GM23338 (cell line): ENCODE measurements around the gene GDPD5.

Source experiments
- CREB1 ChIP-seq: fragments of 250-450 bp; sonication (Bioruptor Pico); IDR thresholded peaks from 2 replicates; pipeline ENCODE4 v1.5.0; 2020; ENCODE audit warnings: low read depth, mild to moderate bottlenecking, moderate library complexity
- CTCF ChIP-seq, 2 experiments: fragments of 200-600 bp in 1 of 2; sonication (generic) in 1 of 2; conservative IDR thresholded peaks; 2 replicates each; pipeline versions ENCODE4 v1.5.1 to v1.6.1; 2016 to 2017; ENCODE audit warnings: antibody characterized with exemption in 2 of 2, low read depth in 2 of 2, mild to moderate bottlenecking in 2 of 2, moderate library complexity in 1 of 2
- EZH2 ChIP-seq: fragments of 200-600 bp; sonication (generic); IDR thresholded peaks from one replicate; pipeline ENCODE4 v1.8.0; 2017; ENCODE audit warnings: antibody characterized with exemption, mild to moderate bottlenecking, low read depth; ENCODE audit not compliant: unreplicated experiment
- EZH2phosphoT487 ChIP-seq: fragments of 200-600 bp; sonication (generic); IDR thresholded peaks from one replicate; pipeline ENCODE4 v1.8.1; 2018; ENCODE audit warnings: antibody characterized with exemption; ENCODE audit not compliant: unreplicated experiment
- JUNB ChIP-seq: IDR thresholded peaks from one replicate; pipeline ENCODE4 v1.6.1; 2016; ENCODE audit warnings: antibody characterized with exemption; ENCODE audit not compliant: unreplicated experiment
- NANOG ChIP-seq: IDR thresholded peaks from 2 replicates; pipeline ENCODE4 v1.6.1; 2016; ENCODE audit warnings: antibody characterized with exemption, borderline replicate concordance
- POLR2AphosphoS5 ChIP-seq: IDR thresholded peaks from 2 replicates; pipeline ENCODE4 v1.6.1; 2016; ENCODE audit warnings: antibody characterized with exemption, low read depth
- REST ChIP-seq: IDR thresholded peaks from one replicate; pipeline ENCODE4 v1.6.1; 2018; ENCODE audit warnings: antibody characterized with exemption; ENCODE audit not compliant: unreplicated experiment
- STAT1 ChIP-seq: IDR thresholded peaks from one replicate; pipeline ENCODE4 v1.6.1; 2016; ENCODE audit warnings: antibody characterized with exemption; ENCODE audit not compliant: unreplicated experiment
- ZNF331 ChIP-seq: fragments of 250-450 bp; sonication (Bioruptor Pico); IDR thresholded peaks from 2 replicates; pipeline ENCODE4 v1.5.0; 2020; ENCODE audit warnings: low read depth, mild to moderate bottlenecking, moderate library complexity
- TF ChIP-seq, protein P1 (sequence below): IDR thresholded peaks from 2 replicates; pipeline ENCODE4 v1.6.1; 2016; ENCODE audit warnings: antibody characterized with exemption
- TF ChIP-seq, protein P2 (sequence below): fragments of 250-450 bp; sonication (Bioruptor Pico); IDR thresholded peaks from 2 replicates; pipeline ENCODE4 v1.5.0; 2020; ENCODE audit warnings: mild to moderate bottlenecking, moderate library complexity

GRCh38 chr11:75465701-75466531 lies 59.8 kb downstream of the GDPD5 start:
- TF ChIP-seq POLR2AphosphoS5: no peak
- no peak for TF ChIP-seq CTCF (conservative IDR thresholded peaks at IDR 0.05; ENCODE audit: low read depth in 2 of 2)
- no peak for TF ChIP-seq EZH2phosphoT487
- TF ChIP-seq EZH2: no peak
- TF ChIP-seq JUNB: no peak
- TF ChIP-seq, protein P1, sequence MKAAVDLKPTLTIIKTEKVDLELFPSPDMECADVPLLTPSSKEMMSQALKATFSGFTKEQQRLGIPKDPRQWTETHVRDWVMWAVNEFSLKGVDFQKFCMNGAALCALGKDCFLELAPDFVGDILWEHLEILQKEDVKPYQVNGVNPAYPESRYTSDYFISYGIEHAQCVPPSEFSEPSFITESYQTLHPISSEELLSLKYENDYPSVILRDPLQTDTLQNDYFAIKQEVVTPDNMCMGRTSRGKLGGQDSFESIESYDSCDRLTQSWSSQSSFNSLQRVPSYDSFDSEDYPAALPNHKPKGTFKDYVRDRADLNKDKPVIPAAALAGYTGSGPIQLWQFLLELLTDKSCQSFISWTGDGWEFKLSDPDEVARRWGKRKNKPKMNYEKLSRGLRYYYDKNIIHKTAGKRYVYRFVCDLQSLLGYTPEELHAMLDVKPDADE: no peak
- TF ChIP-seq CREB1 (CRISPR knock-in tag): no peak
- TF ChIP-seq REST: no peak
- no peak for TF ChIP-seq ZNF331 (CRISPR knock-in tag)
- TF ChIP-seq STAT1: no peak
- TF ChIP-seq NANOG: no peak
- TF ChIP-seq, protein P2, sequence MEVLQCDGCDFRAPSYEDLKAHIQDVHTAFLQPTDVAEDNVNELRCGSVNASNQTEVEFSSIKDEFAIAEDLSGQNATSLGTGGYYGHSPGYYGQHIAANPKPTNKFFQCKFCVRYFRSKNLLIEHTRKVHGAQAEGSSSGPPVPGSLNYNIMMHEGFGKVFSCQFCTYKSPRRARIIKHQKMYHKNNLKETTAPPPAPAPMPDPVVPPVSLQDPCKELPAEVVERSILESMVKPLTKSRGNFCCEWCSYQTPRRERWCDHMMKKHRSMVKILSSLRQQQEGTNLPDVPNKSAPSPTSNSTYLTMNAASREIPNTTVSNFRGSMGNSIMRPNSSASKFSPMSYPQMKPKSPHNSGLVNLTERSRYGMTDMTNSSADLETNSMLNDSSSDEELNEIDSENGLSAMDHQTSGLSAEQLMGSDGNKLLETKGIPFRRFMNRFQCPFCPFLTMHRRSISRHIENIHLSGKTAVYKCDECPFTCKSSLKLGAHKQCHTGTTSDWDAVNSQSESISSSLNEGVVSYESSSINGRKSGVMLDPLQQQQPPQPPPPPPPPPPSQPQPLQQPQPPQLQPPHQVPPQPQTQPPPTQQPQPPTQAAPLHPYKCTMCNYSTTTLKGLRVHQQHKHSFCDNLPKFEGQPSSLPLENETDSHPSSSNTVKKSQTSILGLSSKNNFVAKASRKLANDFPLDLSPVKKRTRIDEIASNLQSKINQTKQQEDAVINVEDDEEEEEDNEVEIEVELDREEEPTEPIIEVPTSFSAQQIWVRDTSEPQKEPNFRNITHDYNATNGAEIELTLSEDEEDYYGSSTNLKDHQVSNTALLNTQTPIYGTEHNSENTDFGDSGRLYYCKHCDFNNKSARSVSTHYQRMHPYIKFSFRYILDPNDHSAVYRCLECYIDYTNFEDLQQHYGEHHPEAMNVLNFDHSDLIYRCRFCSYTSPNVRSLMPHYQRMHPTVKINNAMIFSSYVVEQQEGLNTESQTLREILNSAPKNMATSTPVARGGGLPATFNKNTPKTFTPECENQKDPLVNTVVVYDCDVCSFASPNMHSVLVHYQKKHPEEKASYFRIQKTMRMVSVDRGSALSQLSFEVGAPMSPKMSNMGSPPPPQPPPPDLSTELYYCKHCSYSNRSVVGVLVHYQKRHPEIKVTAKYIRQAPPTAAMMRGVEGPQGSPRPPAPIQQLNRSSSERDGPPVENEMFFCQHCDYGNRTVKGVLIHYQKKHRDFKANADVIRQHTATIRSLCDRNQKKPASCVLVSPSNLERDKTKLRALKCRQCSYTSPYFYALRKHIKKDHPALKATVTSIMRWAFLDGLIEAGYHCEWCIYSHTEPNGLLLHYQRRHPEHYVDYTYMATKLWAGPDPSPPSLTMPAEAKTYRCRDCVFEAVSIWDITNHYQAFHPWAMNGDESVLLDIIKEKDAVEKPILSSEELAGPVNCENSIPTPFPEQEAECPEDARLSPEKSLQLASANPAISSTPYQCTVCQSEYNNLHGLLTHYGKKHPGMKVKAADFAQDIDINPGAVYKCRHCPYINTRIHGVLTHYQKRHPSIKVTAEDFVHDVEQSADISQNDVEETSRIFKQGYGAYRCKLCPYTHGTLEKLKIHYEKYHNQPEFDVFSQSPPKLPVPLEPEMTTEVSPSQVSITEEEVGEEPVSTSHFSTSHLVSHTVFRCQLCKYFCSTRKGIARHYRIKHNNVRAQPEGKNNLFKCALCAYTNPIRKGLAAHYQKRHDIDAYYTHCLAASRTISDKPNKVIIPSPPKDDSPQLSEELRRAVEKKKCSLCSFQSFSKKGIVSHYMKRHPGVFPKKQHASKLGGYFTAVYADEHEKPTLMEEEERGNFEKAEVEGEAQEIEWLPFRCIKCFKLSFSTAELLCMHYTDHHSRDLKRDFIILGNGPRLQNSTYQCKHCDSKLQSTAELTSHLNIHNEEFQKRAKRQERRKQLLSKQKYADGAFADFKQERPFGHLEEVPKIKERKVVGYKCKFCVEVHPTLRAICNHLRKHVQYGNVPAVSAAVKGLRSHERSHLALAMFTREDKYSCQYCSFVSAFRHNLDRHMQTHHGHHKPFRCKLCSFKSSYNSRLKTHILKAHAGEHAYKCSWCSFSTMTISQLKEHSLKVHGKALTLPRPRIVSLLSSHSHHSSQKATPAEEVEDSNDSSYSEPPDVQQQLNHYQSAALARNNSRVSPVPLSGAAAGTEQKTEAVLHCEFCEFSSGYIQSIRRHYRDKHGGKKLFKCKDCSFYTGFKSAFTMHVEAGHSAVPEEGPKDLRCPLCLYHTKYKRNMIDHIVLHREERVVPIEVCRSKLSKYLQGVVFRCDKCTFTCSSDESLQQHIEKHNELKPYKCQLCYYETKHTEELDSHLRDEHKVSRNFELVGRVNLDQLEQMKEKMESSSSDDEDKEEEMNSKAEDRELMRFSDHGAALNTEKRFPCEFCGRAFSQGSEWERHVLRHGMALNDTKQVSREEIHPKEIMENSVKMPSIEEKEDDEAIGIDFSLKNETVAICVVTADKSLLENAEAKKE (CRISPR knock-in tag): no peak
